Medulla oblongata (tissue), 1 donor: Measurements from ENCODE around the gene CHST9.
A peak's percentile ranks its signal among the peaks of the same experiment; 100 is the strongest.
"Not testable (repeated sequence)": the region's sequence is repeated elsewhere in the genome, so short reads cannot be mapped to it uniquely, and the experiment has no call there.

Experiments
- DNase-seq: peaks from one replicate; pipeline ENCODE4 v3.0.0-alpha.2; 2015; ENCODE audit errors: extremely low spot score

Gene CHST9

DNA sequence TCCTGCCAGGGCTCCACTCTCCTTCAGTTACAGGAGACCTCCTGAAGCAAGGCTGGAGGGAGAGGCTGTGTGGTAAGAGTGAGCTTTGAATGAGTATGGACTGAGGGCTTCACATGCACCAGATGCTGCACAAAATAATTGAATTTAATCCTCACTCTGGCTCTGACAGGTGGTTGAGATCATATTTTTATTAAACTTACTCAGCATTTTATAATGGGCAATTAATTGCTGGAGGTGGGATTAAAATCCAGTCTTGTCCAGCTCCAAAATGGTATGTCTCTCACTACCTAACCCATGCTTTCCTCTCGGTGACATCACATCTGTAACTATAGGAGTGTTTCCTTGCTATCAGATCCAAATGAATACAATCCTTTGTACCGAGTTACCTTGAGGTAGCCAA lies 253.4 kb downstream of the CHST9 start:
- DNase-seq, result no peak

DNA sequence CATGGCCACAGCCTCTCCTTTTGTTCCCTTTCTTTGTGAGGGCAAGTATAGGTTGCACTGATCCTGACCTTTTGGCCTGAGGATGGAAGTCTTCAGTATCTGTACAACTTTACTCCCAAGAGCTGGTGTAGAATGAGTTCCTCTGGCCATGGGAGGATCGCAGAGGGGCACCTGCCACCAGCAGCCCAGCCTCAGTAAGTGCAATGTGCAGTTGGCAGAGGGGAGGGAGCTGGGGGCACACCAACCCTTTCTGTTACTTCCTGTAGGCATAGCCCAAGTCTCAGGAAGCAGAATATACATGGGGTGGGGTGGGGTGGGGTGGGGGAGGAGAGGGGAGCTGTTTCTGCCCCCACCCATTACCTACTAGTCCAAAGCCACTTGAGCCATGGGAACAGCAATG lies 254.5 kb downstream of the CHST9 start:
- no peak for DNase-seq

DNA sequence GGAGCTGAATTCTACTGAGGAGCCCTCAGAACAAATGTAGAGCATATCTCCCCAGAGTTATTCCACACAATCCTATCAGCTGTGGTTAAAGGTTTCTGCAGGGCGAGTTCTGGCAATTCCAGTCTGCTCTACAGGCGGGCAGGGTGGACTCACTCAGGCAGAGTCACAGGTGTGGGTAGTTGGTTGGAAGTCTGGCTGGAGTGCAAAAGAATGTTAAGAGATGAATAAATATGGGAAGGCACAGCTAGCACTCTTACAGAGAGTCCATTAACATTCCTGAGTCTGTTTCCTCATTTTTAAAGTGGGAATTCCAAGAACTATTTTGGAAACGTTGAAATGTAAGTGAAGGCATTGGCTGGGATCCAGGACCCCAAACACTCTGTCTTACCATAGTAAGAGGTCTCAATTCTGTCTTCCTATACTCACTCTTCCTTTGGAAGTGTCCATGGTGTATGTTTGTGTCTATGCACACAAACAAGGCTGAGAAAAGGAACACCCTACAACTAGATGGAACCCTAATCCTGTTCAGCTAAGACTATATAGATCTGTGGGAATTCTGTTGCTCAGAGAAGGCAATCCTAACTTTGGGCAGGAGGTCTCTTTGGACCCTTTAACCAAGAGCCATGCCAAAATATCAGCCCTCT lies 256.3 kb downstream of the CHST9 start:
- no peak for DNase-seq

DNA sequence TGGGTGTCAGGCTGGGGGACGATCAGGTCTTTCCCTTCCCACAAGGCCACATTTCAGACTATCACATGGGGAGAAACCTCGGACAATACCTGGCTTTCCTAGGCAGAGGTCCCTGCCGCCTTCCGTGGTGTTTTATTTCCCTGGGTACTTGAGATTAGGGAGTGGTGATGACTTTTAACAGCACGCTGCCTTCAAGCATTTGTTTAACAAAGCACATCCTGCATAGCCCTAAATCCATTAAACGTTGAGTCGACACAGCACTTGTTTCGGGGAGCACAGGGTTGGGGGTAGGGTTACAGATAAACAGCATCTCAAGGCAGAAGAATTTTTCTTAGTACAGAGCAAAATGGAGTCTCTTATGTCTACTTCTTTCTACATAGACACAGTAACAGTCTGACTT lies 257.3 kb downstream of the CHST9 start:
- not testable (repeated sequence) for DNase-seq

DNA sequence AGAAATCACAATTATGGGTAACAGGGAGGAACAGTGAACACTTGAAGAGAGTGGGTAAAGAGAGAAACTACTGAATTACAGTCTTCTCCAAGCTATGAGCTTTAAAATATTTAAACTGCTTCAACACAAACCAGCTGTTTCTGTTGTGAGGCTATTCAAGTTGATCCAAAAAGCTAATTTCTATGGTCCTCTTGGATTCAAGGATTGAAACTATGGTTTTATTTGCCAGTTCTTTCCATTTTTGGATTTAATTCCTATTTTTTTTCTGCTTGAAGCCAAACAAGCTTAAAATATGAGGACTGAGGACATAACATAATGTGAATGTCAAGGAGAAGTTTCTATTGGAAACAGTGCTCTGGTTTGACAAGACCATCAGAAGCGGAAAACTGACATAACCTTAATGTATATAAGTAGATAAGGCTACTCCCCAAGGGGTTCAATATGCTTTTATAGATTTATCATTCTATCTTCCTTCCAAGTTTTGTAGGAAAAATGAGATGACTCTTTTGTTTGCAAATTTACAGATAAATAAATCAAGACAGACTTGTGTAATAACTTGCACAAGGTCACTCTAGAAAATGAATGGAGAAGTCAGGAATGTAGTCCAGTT lies 258.9 kb downstream of the CHST9 start:
- no peak for DNase-seq

DNA sequence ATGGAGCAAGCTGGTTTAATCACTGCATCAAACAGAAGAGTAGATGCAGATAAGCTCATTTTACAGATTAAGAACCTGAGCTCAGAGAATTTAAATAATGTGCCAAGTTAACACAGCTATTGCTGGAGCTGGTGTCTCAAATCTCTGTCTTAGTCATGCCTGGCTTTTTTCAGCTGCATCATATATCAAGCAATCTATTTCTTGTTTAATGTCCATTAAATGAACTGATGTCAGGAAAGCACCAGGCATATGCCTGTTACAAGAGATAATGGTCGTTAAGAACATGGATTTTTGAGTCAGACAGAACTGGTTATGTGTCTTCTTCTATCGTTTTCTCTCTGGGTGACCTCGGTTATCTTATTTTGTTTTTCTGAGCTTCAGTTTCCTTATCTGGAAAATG lies 259.8 kb downstream of the CHST9 start:
- no peak for DNase-seq

DNA sequence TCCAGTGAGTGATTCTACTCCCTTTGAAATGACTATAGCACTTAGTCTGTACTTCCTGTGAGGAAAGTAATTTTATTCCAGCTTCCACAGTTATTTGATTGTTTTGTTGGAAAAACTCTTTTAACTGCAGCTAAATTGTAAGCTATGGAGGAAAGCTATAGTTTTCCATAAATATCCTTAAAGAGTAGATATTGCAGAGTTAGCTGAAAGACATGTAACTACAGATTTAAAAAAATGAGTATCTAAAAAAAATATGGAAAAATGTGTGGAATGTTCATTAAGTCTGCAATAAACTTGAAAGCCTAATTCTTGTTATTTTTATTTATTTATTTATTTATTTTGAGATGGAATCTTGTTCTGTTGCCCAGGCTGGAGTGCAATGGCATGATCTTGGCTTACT lies 262.8 kb downstream of the CHST9 start:
- DNase-seq, result no peak

DNA sequence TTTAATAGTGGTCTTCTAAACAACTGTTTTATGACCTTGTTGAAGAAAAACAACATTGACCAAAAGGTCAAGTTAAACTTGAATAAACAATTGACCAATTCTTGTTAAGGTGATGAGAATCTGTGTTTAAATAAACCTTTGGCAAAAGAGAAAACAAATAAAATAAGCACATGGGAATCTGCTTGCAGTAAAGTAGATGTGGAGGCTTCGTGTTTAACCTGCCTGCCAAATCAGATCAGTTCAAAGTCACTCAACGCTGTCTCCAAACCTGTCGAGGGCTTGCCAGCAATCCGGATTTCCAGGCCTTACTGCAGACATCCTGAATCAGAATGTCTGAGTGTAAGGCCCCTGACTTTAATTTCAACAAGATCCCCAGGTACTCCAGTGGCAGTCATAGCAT lies 264.5 kb downstream of the CHST9 start:
- no peak for DNase-seq

DNA sequence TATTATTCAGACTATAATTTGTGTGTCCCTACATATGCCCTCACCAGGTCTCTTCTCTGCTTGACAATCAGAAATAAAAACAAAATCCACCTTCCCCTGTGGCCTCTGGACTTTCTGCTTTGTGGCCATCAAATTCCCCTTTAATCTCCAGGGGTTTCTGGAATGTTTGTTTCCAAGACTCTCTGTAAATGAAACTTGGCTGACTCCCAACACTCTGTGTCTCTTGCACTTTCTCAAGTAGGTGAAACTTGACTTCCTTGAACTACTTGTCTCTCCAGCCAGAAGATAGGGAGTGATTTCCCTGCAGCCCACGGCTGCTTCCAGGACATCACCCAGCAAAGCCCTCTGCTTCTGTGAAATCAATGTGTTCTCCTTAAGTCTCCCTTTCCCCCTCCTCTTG lies 265.5 kb downstream of the CHST9 start:
- DNase-seq, result peak; percentile 27

DNA sequence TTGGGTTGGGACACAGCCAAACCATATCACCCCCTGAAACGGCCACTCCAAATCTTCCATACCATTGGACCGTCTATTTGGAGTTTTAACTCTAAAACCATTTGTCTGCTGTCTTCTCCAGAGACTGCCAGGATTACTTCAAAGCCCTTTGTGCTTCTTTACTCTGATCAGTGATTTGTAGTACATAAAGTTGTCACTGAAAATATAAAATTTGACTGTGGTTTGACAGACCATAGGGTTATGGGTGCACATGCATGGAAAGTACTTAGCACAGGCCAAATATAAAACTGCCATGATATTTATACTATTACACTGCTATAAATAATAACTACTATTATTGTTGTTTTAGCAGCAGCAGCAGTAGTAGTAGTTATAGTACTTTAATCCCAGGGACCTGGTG lies 265.9 kb downstream of the CHST9 start:
- no peak for DNase-seq

DNA sequence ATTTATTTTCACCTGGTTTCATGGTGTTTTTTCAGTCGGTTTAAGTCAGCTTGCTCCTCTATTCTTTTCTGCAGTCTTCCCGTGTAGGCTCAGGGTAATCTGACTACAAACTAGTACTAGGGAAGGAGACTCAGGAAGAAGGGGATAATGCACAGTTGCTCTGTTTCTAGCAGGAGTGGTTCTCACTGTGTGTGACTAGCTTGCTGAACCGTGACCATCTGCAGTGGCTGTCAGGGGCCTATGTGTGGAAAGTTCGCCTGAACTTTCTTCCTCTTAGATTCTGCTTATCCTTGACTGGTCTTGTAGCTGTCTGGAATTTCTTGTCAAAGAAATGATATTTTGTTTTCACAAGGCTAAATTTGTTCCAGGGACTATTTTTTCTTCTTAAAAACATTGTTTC lies 273.3 kb downstream of the CHST9 start:
- no peak for DNase-seq

DNA sequence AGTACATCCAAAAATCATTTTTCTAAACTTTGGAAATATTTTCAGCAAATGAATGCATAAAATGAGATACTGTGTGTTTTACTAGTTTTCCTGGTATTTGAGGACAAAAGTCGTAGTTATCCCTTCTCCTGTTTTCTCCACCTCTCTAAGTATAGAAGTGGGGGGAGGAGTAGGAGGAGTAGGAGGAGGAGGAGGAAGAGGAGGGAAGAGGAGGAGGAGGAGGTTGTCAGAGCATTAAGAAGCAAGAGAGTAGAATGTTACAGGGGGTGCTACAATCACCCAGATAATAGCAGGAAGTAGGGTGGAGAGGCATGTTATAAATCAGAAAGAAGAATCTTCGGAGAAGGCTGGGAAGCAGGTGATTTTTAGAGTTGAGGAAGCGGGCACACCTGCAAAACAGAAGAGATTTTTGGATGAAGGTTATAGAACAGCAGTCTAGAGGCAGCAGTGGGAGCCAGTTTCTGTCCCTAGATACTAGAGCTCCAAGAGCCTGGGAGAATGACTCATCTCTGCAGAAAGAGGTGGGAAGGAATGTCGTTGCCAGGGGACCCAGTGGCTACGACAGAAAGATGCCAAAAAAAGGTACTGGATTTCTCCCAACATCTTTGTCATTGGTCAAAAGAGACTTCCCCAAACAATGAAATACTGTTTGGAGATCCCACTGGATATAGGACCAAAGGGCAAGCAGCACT lies 275.4 kb downstream of the CHST9 start:
- DNase-seq, result peak; percentile 74

DNA sequence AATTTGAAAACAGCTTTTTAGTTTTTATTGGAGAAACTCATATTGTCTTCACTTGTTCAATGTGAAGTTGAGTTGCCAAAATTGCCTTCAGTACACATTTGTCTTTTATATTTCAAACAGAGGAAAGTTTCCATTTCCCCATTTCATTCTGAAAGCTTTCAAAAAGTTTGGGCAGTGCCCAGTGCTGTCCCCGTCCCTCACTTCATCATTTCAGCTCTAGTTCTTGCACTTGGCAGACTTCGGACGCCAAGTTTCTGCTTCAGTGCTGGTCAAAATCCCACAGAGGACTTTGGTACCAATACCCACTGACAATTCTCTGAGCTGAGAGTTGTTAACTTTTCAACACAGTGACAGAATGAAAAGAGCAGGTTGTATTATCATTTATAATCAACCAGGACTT lies 276.2 kb downstream of the CHST9 start:
- DNase-seq, result peak; percentile 69

DNA sequence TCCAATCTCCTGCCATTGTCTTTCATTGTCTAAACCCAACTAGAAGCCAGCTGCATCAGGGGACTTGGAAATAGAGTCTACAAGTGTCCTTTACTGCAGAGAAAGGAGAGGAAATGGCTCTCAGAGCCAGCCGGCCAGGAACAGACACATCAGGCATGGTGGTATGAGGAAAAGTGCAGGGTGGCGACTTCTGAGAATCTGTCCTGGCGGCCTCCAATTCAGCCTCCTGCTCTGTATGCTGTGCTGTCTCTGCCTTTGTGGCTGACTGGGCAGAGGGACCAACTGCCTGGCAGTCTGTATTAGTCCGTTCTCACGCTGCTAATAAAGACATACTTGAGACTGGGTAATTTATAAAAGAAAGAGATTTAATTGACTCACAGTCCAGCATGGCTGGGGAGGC lies 282.8 kb downstream of the CHST9 start:
- DNase-seq, result peak; percentile 59

DNA sequence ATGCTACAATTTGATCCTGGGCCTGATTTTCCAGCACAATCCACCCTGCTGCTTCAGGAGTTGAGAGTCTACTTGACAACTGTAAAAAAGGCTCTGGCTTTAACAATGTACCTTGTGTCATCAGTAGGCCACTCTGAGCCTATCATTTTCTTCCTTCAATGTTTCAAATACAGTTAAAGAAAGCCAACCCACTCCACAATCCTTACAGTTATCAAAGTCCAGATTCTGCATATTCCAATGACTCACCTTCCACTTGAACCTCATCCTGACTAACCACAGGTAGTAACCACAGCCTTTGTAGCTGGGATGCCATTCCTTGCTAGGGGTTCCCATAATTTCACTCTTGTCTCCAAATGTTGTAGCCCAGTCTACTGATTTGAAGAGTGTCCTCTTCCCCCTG lies 284.1 kb downstream of the CHST9 start:
- no peak for DNase-seq

DNA sequence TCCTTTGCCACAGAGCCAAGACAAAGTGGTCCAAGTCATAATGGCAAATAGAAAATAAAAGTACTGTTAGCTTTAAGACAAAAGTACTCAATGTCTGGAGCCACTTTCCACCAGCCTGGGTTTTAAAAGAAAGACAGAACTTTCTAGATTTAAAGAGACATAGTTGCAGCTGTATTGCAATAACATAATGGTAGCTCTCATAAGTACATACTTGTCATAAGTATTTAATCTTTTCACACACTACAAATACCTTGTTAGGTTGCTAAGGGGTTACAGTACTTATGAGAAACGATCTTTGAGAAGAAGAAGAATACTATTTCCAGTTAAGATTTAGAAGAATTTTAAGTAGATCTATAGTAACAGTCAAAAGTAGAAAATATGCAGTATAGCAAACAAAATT lies 290.7 kb downstream of the CHST9 start:
- DNase-seq, result peak; percentile 51

DNA sequence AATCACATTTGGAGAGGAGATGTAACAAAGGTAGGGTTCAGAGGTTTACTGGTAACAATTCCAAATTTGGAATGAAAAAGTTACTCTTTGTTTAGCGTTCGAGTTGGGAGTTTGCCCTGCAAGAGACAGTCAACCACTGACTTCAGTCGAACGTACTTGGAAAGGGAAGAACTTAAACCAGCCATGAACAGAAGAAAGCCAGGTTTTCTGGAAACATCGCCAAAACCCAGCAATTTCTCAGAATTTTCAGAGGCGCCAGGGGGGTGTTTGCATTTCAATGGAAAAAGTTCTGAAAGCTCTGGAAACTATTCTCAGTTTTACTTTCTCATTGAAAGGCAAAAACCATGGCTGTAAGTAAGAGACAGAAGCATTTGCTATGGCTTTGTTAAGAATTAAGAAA lies 291.1 kb downstream of the CHST9 start:
- DNase-seq, result peak; percentile 84

DNA sequence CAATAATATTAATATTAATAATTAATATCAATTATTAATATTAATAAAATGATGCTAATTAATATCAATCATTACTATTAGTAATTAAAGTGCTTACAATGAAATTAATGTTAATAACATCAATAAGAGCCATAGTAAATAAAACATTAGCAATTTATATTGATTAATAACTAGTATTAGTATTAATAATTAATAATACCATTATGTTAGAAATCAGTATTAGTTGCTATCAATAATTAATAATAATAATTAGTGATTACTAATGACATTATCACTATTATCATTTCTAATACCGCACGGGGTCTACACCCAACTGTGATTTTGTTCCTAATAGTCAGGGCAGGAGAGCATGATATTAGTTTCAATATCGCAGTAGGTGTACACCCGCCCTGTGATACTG lies 296.8 kb downstream of the CHST9 start:
- no peak for DNase-seq

DNA sequence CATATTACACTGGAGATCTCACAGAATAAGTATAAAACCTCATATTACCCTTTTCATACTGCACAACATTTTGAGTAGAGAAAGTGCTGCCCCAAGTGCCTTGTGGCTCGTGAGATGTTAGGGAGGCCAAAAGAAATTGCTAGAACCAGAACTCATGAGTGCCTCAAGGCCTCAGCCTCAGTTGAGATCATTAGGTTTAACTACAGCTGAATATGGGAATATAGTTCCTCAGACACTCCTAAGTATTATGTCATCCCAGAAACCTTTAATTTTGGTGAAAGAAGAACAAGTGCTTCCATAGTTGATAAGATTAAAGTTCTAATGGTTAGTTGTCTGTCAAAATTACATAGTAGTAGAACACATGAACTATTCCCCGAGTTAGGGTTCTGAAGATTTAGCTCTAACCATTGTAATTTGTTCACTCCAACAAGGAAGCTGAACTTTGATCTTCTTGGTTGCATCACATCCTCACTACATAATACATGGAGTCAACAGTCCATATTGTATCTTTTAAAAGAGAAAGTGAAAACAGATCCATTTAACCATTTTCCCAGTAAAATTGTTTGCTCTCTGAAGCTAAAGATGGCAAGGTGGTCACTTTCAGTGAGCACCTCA lies 310.0 kb downstream of the CHST9 start:
- no peak for DNase-seq

DNA sequence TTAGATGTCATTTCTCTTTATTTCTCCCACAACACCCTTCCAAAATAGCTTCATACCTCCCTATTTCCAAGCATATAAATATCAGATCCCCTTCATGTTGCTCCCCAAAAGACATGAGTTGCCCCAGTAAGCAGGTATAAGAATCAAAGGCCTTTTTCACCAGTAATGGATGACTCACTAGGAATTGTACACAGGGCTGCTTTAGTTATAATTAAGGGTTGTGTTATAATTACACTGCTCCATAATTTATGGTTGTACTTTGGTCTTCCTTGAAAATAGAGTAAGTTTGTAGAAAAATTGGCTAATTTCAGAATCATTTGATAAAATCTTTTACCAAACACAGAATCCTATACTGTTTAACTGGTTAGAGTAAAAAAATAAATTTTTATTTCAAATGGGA lies 310.8 kb downstream of the CHST9 start:
- DNase-seq, result no peak

DNA sequence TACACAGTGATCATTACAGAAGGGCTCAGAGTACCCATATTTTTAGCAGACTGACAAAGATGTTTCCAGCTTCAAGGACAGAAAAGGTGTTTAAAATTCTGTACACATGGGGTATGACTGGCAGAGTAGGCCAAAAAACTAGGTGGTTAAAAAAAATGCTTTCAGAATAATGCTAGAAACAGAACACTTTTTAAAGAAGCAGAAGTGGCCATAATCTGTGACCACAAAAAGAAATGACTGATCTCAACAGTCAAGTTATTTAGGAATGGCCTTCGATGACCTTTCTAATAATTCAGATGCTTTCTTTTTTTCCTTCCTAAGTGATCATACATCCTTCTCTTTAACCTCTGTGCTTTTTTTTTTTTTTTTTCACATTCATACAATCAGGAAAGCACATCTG lies 315.5 kb downstream of the CHST9 start:
- peak; percentile 42 for DNase-seq

DNA sequence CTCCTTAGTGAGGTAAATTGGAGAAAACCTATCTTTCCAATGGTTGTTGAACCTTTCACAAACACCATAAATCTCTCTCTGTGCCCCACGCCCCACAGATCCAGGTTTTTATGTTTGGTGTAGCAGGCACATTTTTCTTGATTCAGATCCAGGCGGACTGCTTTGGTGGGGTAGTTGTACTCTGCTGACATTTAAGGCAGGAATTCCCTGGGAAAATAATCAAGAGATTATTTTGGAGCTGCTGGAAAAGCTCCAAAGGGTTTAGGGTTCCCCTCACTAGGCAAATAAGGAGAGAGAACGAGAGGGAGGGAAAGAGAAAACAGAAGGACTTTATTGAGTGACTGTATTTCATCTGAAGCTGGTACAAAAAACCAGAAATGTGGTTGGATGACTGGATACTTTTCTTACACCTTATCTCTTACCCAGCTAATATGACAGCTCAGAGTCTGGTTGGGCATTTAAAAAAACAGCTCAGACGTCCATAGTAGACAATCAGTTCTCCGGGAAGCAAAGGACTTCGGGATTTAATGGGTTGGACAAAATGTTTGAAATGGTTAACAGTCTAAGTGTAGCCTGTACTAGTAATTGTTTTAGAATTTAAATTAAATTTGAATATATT lies 316.0 kb downstream of the CHST9 start:
- no peak for DNase-seq

DNA sequence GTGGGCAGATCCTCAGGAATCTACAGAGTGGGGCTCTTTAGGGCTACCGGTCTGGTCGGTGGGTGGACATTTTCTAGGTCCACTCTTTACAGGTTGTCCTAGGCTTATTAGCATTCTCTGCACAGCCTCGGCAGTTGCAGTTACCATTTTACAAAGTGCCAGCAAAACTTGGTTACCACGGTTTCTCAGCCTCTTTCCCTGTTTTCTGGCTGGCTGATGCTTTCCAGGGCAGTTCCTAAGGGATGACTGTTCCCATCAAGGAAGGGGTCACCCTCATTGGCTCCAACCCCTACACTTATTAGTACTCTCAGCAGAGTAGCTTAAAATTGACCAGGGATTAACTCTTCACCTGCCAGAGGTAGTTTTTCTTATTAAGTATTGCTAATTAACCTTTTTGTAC lies 317.6 kb downstream of the CHST9 start:
- peak; percentile 69 for DNase-seq
